ENCODE data around the gene PRM2.
"Not testable (repeated sequence)": the region's sequence is repeated elsewhere in the genome, so short reads cannot be mapped to it uniquely, and the experiment has no call there.

The PRM2 gene

DNA sequence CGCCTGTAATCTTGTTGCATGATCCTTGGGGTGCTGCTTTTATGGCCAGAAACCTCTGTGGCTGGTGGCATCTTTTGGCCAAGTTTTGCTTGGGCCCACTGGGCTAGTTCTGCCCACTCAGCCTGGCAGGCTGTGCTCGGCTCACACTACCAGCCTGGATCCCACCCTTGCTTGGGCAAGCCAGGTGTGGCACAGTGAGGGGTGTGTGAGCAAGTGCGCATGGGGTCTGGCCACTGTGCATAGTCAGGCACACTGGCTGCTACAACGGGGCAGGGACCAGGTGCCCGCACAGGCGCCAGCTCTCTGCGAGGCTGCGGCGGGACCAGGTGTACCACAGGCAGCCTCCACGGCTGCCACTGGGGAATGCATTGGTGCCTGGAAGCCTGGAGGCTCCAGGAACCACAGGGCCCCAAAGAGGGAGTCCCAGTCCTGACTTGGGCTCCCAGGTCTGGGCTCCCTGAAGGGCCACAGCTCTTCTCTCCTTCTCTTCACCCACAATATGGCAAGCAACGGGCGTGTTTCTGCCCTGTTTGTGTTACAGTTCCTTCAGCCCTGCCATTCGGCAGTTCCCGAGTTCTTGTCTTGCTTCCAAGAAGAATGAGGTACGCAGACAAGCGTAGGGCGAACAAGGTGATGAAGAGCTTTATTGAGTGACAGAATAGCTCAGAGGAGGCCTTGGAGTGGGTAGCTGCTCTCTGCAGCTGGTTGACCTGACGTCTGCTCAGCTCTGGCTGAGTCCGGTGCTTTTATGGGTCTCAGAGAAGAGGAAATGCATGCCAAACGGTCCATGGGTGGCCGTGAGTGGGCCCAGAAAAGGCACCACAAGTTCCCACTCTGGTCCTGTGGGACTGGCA is 31.6 kb upstream of the PRM2 start:
- DNase-seq (ENCODE audit: low read depth in 2 of 2): no peak

- no peak for DNase-seq (ENCODE audit: low read depth in 2 of 2)
These were observed 30.8 kb upstream of the PRM2 start for GRCh38 chr16:11306997-11307638.

DNA sequence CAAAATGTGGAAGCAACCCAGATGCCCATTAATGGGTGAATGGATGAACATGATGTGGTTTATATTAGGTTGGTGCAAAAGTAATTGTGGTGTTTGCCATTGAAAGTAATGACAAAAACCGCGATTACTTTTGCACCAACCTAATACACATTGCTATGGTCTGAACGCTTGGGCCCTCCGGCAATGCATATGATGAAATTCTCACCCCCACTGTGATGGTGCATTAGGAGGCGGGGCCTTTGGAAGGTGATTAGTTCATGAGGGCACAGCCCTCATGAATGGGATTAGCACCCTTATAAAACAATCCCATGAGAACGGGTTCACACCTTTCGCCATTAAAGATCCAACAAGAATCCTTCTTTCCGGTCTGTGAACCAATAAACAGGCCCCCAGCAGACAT is 30.1 kb upstream of the PRM2 start:
- DNase-seq (ENCODE audit: low read depth in 2 of 2): no peak

- no peak for DNase-seq (ENCODE audit: low read depth in 2 of 2)
These were observed 27.3 kb upstream of the PRM2 start for GRCh38 chr16:11303405-11304138.

GRCh38 chr16:11302977-11303376 is 26.7 kb upstream of the PRM2 start:
- DNase-seq (ENCODE audit: low read depth in 2 of 2): no peak

- no peak for DNase-seq (ENCODE audit: low read depth in 2 of 2)
These were observed 25.6 kb upstream of the PRM2 start for GRCh38 chr16:11301645-11302501.

DNA sequence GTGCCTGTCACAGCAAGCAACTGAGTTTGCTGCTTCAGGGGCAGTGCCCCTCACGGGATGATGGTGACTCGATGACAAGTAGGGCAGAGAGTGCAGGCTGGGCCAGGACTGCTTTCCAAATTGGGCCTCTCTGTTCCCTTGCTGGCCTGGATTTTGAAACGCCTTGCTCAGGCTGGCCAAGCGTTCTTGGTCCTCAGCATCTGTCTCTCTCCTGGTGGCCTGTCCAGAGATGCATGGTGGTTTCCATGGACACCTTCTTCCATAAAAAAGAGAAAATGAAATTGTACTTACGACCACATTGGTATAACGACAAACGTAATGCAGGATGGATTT is 24.2 kb upstream of the PRM2 start:
- no peak for DNase-seq (ENCODE audit: low read depth in 2 of 2)

- no peak for DNase-seq (ENCODE audit: low read depth in 2 of 2)
These were observed 23.7 kb upstream of the PRM2 start for GRCh38 chr16:11299865-11300559.

DNA sequence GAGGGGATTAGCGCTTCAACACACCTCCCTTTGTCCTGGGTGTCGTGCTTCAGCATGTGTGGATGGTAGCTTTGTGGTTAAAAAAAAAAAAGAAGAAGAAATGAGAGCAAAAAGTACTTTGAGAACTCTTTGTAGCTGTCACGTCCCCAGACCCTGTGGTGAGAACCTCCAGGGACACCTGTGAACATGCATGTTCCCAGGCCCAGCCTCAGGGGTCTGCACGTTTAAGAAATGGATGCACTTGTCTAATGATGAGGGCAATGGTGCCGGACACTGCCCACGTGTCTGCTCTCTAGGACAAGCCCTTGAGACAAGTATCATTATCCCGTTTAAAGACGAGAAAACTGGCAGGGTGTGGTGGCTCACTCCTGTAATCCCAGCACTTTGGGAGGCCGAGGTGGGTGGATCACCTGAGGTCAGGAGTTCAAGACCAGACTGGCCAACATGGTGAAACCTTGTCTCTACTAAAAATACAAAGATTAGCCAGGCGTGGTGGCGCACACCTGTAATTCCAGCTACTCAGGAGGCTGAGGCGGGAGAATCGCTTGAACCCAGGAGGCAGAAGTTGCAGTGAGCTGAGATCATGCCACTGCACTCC is 22.8 kb upstream of the PRM2 start:
- DNase-seq (ENCODE audit: low read depth in 2 of 2): not testable (repeated sequence)

GRCh38 chr16:11298143-11298900 is 22.0 kb upstream of the PRM2 start:
- DNase-seq (ENCODE audit: low read depth in 2 of 2): no peak

- no peak for DNase-seq (ENCODE audit: low read depth in 2 of 2)
These were observed 21.3 kb upstream of the PRM2 start for GRCh38 chr16:11297492-11298142.

GRCh38 chr16:11296706-11297491 is 20.6 kb upstream of the PRM2 start:
- DNase-seq (ENCODE audit: low read depth in 2 of 2): no peak

GRCh38 chr16:11296351-11296705 is 20.0 kb upstream of the PRM2 start:
- DNase-seq (ENCODE audit: low read depth in 2 of 2): no peak

GRCh38 chr16:11295672-11296071 is 19.4 kb upstream of the PRM2 start:
- no peak for DNase-seq (ENCODE audit: low read depth in 2 of 2)

GRCh38 chr16:11292076-11292748 is 15.9 kb upstream of the PRM2 start:
- DNase-seq (ENCODE audit: low read depth in 2 of 2): no peak

DNA sequence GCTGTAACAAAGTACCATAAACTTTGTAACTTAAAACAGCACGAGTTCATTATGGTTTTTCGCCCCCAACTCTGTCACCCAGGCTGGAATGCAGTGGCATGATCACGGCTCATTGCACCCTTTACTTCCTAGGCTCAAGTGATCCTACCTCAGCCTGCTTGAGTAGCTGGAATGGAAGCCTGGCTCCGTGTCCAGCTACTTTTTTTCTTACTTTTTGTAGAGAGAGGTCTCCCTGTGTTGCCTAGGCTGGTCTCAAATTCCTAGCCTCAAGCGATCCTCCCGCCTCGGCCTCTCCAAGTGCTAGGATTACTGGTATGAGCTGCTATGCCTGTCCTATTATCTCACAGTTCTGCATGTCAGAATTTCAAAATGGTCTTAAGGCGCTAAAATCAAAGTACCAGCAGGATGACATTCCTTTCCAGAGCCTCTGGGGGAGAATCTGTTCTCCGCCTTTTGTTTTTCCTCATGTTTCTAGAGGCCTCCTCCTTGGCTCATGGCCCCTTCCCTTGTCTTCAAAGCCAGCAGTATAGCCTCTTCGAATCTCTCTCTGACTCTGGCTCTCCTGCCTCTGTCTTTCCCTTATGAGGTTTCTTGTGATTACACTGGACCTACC is 14.9 kb upstream of the PRM2 start:
- no peak for DNase-seq (ENCODE audit: low read depth in 2 of 2)

DNA sequence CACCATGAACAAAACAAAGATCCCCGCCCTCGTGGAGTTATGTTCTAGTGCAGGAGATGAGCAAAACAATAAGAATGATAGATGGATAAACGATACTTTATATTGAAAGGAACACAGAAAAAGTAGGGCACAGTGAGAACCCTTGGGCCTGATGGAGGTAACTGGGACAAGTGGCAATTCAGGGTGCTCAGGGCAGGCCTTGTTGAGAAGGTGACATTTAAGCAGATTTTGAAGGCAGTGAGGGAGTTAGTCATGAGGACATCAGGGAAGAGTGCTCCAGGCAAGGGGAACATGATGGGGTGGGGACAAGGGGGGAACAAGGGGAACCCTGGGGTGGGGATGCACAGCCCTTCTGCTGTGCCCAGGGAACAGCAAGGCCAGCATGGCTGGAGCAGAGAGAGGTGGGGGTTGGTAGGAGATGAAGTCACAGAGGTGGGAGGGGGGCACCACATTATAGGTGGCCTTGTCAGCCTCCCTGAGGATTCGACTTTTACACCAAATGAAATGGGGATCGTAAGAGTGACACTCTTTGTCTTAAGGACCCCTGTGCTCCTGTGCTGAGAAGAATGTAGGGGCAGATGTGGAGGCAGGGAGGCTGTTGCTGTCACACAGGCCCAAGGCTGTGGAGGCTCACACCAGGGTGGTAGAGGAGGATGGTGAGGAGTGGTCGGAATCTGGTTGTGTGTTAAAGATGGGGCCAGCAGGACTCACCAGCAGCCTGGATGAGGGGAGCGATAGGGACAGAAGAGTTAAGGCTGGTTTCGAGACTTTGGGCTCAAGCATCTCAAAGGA is 14.0 kb upstream of the PRM2 start:
- no peak for DNase-seq (ENCODE audit: low read depth in 2 of 2)

Measured in fibroblast of skin of left quadriceps (primary cell).